Upper lobe of left lung (tissue), 4 donors: ENCODE data around the gene ILF3.

Source experiments
- CTCF ChIP-seq, 6 experiments: fragments of 450-650 bp in 4 of 6; fragments of 200-600 bp in 2 of 6; sonication (generic) in 2 of 6; IDR thresholded peaks; one replicate each; pipeline ENCODE4 v1.5.1; 2016 to 2019; ENCODE audit warnings: antibody characterized with exemption in 6 of 6
- EP300 ChIP-seq, 4 donors: sonication (generic); formaldehyde crosslinking; IDR thresholded peaks; one replicate each; pipeline ENCODE4 v1.5.1; 2017; ENCODE audit warnings: antibody characterized with exemption in 4 of 4, control low read depth in 2 of 4
- POLR2A ChIP-seq, 4 donors: fragments of 450-650 bp; IDR thresholded peaks; one replicate each; pipeline ENCODE4 v1.5.1; 2016 to 2017; ENCODE audit warnings: antibody characterized with exemption in 4 of 4, mild to moderate bottlenecking in 2 of 4
- POLR2AphosphoS5 ChIP-seq, 2 donors: sonication (generic); formaldehyde crosslinking; IDR thresholded peaks; one replicate each; pipeline ENCODE4 v1.5.1; 2017; ENCODE audit warnings: antibody characterized with exemption in 2 of 2

GRCh38 chr19:10612499-10613119, 41.5 kb upstream of the ILF3 start:
- TF ChIP-seq EP300 (IDR thresholded peaks at IDR 0.05): peak in 1 of 4 donors; percentile 82
- no peak for TF ChIP-seq CTCF (IDR thresholded peaks at IDR 0.05)
- peak in 1 of 4 donors; percentile 34 for TF ChIP-seq POLR2A (IDR thresholded peaks at IDR 0.05)
- peak; percentile 75 to 84 for TF ChIP-seq POLR2AphosphoS5 (IDR thresholded peaks at IDR 0.05)
